HEK293 (cell line): ENCODE measurements around the gene MYH15.

ENCODE experiments used
- CTCF ChIA-PET: fragments of 350-600 bp; formaldehyde crosslinking; extraction: SDS; loops from one replicate; lab custom pipeline; 2021; ENCODE audit warnings: antibody characterized with exemption; lab: Yijun Ruan, JAX
- POLR2A ChIA-PET: fragments of 300-600 bp; formaldehyde crosslinking; extraction: SDS; loops from one replicate; lab custom pipeline; 2020; ENCODE audit warnings: antibody characterized with exemption, inconsistent platforms; lab: Yijun Ruan, JAX
- H3K27ac ChIP-seq: fragments of 200-500 bp; sonication (Bioruptor generic); 2 replicates; pipeline ENCODE4 v1.5.1; 2014; ENCODE audit warnings: low read depth, low read length, control low read depth, inconsistent platforms; ENCODE audit errors: extremely low read depth
- H3K36me3 ChIP-seq, 2 experiments: fragments of 200-500 bp in 1 of 2; sonication (Bioruptor generic) in 1 of 2; 1 replicate in 1 of 2; 2 replicates in 1 of 2; pipeline ENCODE4 v1.5.1; 2014 to 2017; ENCODE audit warnings: inconsistent platforms in 2 of 2, low read length in 2 of 2; ENCODE audit not compliant: control insufficient read depth in 2 of 2, insufficient read depth in 1 of 2
- H3K4me1 ChIP-seq: fragments of 200-500 bp; sonication (Bioruptor generic); 2 replicates; pipeline ENCODE4 v1.5.1; 2014; ENCODE audit warnings: mild to moderate bottlenecking, low read length, inconsistent platforms; ENCODE audit not compliant: control insufficient read depth, insufficient read depth
- H3K4me3 ChIP-seq: 2 replicates; pipeline ENCODE4 v1.5.1; 2011; ENCODE audit warnings: low read depth, mild to moderate bottlenecking, control low read depth, low read length, moderate library complexity
- H3K9me3 ChIP-seq: fragments of 200-500 bp; sonication (Bioruptor generic); 2 replicates; pipeline ENCODE4 v1.5.1; 2014; ENCODE audit warnings: low read depth, low read length, inconsistent platforms; ENCODE audit not compliant: control insufficient read depth, insufficient read depth
- IKZF3 ChIP-seq: fragments of 450-650 bp; IDR thresholded peaks from 2 replicates; pipeline ENCODE4 v1.5.0; 2018; ENCODE audit warnings: missing biosample characterization, mild to moderate bottlenecking, missing genetic modification characterization, moderate library complexity
- KLF10 ChIP-seq: fragments of 450-650 bp; IDR thresholded peaks from 2 replicates; pipeline ENCODE4 v1.5.1; 2018; ENCODE audit warnings: missing biosample characterization, mild to moderate bottlenecking, missing genetic modification characterization
- REST ChIP-seq: fragments of 450-650 bp; formaldehyde crosslinking; IDR thresholded peaks from 2 replicates; pipeline ENCODE4 v1.5.1; 2016; ENCODE audit warnings: missing biosample characterization, missing genetic modification characterization
- ZBTB10 ChIP-seq: fragments of 450-650 bp; formaldehyde crosslinking; IDR thresholded peaks from 2 replicates; pipeline ENCODE4 v1.5.1; 2016; ENCODE audit warnings: missing biosample characterization, missing genetic modification characterization
- ZNF155 ChIP-seq: fragments of 450-650 bp; formaldehyde crosslinking; IDR thresholded peaks from 2 replicates; pipeline ENCODE4 v1.5.1; 2016; ENCODE audit warnings: missing biosample characterization, missing genetic modification characterization
- ZNF18 ChIP-seq: fragments of 450-650 bp; formaldehyde crosslinking; IDR thresholded peaks from 2 replicates; pipeline ENCODE4 v1.5.1; 2016; ENCODE audit warnings: missing biosample characterization, missing genetic modification characterization
- ZNF280C ChIP-seq: fragments of 450-650 bp; formaldehyde crosslinking; IDR thresholded peaks from 2 replicates; pipeline ENCODE4 v1.5.1; 2016; ENCODE audit warnings: missing biosample characterization, missing genetic modification characterization
- ZNF280D ChIP-seq: fragments of 450-650 bp; formaldehyde crosslinking; IDR thresholded peaks from 2 replicates; pipeline ENCODE4 v1.5.1; 2016; ENCODE audit warnings: missing biosample characterization, missing genetic modification characterization
- ZNF394 ChIP-seq: fragments of 450-650 bp; formaldehyde crosslinking; IDR thresholded peaks from 2 replicates; pipeline ENCODE4 v1.5.1; 2016; ENCODE audit warnings: missing biosample characterization, missing genetic modification characterization, mild to moderate bottlenecking, moderate library complexity, borderline replicate concordance
- ZNF670 ChIP-seq: fragments of 450-650 bp; formaldehyde crosslinking; IDR thresholded peaks from 2 replicates; pipeline ENCODE4 v1.5.1; 2016; ENCODE audit warnings: missing biosample characterization, missing genetic modification characterization, low read depth
- ZNF692 ChIP-seq: fragments of 450-650 bp; formaldehyde crosslinking; IDR thresholded peaks from 2 replicates; pipeline ENCODE4 v1.5.1; 2016; ENCODE audit warnings: missing biosample characterization, missing genetic modification characterization
- ZSCAN4 ChIP-seq: fragments of 450-650 bp; formaldehyde crosslinking; IDR thresholded peaks from 2 replicates; pipeline ENCODE4 v1.5.1; 2017; ENCODE audit warnings: missing biosample characterization, missing genetic modification characterization

MYH15 gene

GRCh38 chr3:108416111-108416869 is 94.1 kb downstream of the MYH15 start:
- H3K9me3 ChIP-seq = no peaks in the 10 kb centered on the region
- no peak for TF ChIP-seq ZNF155 (tag by site-specific recombination)
- TF ChIP-seq ZNF18 (tag by site-specific recombination) = no peak
- no peak for TF ChIP-seq ZNF280C (tag by site-specific recombination)
- no peak for TF ChIP-seq IKZF3 (tag by site-specific recombination)
- H3K27ac ChIP-seq = no peak overlapping the region
- CTCF ChIA-PET = interaction anchor here (0.6 kb wide), 1 partner anchor 488 kb away, joined by 3 read pairs; no protein-coding TSS in a partner anchor
- H3K4me1 ChIP-seq = no peaks in the 10 kb centered on the region
- H3K36me3 ChIP-seq = no peaks in the 10 kb centered on the region
- no peak overlapping the region for H3K4me3 ChIP-seq
- POLR2A ChIA-PET = no interaction called here

GRCh38 chr3:108415661-108416060 is 94.7 kb downstream of the MYH15 start:
- TF ChIP-seq ZNF394 (tag by site-specific recombination) (no peak), REST (tag by site-specific recombination) (no peak), ZNF670 (tag by site-specific recombination) (no peak)
- no peak overlapping the region for H3K27ac ChIP-seq
- no peaks in the 10 kb centered on the region for H3K9me3 ChIP-seq
- no peaks in the 10 kb centered on the region for H3K4me1 ChIP-seq
- ChIA-PET POLR2A (no interaction called here), CTCF (no interaction called here)
- H3K36me3 ChIP-seq = no peaks in the 10 kb centered on the region
- H3K4me3 ChIP-seq = no peak overlapping the region

- ChIA-PET CTCF (interaction anchor here (0.5 kb wide), 1 partner anchor 64 kb away, joined by 4 read pairs; no protein-coding TSS in a partner anchor), POLR2A (no interaction called here)
- Histone ChIP-seq H3K27ac (no peak overlapping the region), H3K9me3 (no peaks in the 10 kb centered on the region), H3K36me3 (no peaks in the 10 kb centered on the region), H3K4me1 (no peaks in the 10 kb centered on the region), H3K4me3 (no peak overlapping the region)
- TF ChIP-seq KLF10 (tag by site-specific recombination) = no peak
- no peak for TF ChIP-seq ZSCAN4 (tag by site-specific recombination)
- no peak for TF ChIP-seq ZNF692 (tag by site-specific recombination)
- TF ChIP-seq ZBTB10 = no peak
- no peak for TF ChIP-seq ZNF280D
Measured at GRCh38 chr3:108414007-108414406, 96.4 kb downstream of the MYH15 start.
